ENCODE measurements around the gene PCLAF. TPM values are rescaled to one million over a fixed set of nuclear protein-coding genes. Genes with fewer than 3 reads are reported as not detected.
A peak's percentile ranks its signal among the peaks of the same experiment; 100 is the strongest.
"Not testable (repeated sequence)": the region's sequence is repeated elsewhere in the genome, so short reads cannot be mapped to it uniquely, and the experiment has no call there.

The PCLAF gene
- total RNA-seq, 1 donor from 2014 or later = not detected

DNA sequence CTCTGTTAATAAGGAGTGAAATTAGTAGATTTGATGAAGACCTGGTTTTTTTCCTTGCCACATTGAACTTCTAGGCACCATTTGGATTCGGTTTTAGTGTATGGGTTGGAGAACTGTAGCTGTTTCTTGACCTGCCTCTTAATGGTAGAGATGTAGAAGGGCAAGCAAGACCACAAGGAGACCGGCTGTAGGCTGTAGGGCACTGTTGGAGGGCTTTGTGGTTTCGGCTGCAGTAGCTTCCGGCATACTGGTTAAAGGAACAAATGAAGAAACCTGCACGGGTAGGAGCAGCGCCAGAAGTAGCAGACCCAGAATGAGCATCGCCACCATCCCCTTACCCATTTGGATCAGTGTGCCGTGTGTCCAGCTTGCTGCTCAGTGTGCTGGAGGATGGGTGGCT is 7.9 kb downstream of the PCLAF start:
- ATAC-seq = no peak
- intact Hi-C loops (cut with DNase I) = no loop called here
- no peak for DNase-seq (ENCODE audit: low spot score)

- intact Hi-C loops (cut with DNase I); ATAC-seq; DNase-seq (ENCODE audit: low spot score): not testable (repeated sequence)
Observed at GRCh38 chr15:64371383-64371782, 9.9 kb downstream of the PCLAF start.

- DNase-seq (ENCODE audit: low spot score) = no peak
- no peak for ATAC-seq
- intact Hi-C loops (cut with DNase I) = no loop called here
Observed at GRCh38 chr15:64369078-64369607, 12.1 kb downstream of the PCLAF start.

DNA sequence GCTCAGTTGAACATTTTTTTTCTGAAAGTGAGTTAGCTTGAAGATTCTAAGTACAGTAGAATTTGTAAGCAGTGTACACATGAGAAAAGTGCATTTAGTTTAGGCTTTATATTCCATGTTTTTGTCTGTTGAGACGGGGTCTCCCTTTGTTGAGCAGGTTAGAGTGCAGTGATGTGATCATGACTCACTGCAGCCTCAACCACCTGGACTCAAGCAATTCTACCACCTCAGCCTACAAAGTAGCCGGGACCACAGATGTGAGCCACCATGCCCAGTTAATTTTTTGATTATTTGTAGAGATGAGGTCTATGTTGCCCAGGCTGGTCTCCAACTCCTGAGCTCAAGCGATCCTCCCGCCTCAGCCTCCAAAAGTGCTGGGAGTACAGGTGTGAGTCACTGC is 20.0 kb downstream of the PCLAF start:
- intact Hi-C loops (cut with DNase I) = no loop called here
- ATAC-seq = no peak
- DNase-seq (ENCODE audit: low spot score) = no peak

GRCh38 chr15:64356710-64357040 is 24.6 kb downstream of the PCLAF start:
- intact Hi-C loops (cut with DNase I) = no loop called here
- no peak for ATAC-seq
- no peak for DNase-seq (ENCODE audit: low spot score)

DNA sequence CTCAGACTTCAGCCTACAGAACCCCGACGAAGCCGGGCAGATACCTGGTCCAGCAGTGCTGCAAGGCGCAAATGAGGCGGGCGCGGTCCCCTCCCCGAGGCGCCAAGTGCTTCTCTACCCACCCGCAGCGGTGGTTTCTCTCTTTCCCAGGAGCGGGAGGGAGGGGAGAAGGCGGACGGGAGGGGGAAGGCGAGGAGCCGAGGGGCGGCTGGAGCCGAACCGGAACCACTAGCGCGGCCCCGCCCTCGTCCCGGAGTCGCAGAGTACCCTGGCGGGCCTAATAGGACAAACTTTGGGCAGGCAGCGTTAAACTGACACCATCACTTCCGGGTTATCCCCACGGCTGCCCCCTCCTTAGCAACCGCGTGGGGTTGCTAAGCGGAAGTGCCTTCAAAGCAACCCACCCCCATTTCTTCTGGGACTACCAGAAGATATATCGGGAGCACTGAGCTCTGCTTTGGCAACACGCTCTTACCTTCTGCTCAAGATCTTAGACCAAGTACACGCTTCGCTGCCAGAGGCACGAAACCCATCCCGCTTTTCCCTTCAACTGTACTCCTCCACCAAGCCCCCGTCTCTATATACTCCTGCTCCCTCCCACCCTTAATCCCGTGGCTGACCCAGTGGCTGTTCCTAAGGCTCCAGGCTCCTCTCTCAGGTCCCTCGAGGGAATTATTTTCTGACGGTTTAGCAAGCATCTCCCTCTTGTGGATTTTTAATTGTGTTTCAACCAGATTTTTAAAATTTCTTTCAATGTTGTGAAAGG is 25.1 kb downstream of the PCLAF start, which contains the start of gene CSNK1G1:
TSS of gene CSNK1G1 (minus strand) at position 230 of the 766 bp plus-strand sequence. CDS start 55,674 bp downstream, outside the sequence.
- intact Hi-C loops (cut with DNase I) = no loop called here
- DNase-seq (ENCODE audit: low spot score) (peak; percentile 96), ATAC-seq (peak; percentile 100)

DNA sequence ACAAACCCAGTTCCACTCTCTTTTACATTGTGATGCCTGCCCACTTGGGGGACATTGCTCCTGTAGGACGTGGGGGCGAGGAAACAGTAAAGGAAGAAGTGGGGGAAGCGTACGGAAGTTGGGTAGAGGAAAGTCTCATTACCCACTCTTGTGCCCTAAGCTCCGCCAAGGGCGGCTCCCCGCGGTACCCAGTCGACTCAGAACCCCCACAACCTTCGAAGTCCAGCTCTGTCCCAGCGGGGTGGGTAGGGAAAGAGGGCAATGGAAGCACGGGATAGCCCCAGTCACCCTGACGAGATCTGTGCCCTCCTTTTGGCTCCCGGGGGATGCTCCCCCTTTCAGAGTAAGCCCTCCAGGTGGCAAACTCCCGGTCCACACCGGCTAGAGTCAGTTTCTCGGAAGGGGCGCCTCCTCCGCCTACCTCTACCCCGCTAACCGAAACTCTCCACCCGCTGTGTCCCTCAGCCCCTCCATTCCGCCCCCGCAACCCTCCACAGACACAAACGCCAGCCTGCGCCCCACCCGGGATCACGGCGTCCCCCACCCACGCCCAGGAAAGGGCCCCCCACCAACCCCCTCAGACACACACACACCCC is 25.8 kb downstream of the PCLAF start:
- DNase-seq (ENCODE audit: low spot score) (no peak), ATAC-seq (peak; percentile 37)
- intact Hi-C loops (cut with DNase I) = no loop called here

- DNase-seq (ENCODE audit: low spot score) (no peak), ATAC-seq (no peak)
- intact Hi-C loops (cut with DNase I) = no loop called here
Observed at GRCh38 chr15:64354688-64355344, 26.4 kb downstream of the PCLAF start.

DNA sequence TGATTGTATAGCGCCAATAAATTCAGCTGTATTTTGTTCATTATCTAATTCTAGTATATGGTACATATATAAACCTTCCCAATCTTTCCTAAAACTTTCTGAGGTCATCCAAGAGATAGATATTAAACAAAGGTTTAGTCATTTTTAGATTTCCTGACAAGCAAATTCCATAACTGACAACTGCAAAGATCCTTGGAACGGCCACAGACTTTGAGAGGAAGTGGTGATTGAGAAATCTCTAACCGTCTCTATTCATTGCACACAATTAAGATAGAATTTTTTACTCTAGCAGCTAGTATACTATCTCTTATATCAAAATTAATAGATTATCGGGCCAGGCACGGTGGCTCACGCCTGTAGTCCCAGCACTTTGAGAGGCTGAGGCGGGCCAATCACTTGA is 30.0 kb downstream of the PCLAF start:
- intact Hi-C loops (cut with DNase I) = no loop called here
- DNase-seq (ENCODE audit: low spot score) = no peak
- no peak for ATAC-seq

GRCh38 chr15:64349375-64349774 is 31.9 kb downstream of the PCLAF start:
- no peak for DNase-seq (ENCODE audit: low spot score)
- no peak for ATAC-seq
- intact Hi-C loops (cut with DNase I) = no loop called here

DNA sequence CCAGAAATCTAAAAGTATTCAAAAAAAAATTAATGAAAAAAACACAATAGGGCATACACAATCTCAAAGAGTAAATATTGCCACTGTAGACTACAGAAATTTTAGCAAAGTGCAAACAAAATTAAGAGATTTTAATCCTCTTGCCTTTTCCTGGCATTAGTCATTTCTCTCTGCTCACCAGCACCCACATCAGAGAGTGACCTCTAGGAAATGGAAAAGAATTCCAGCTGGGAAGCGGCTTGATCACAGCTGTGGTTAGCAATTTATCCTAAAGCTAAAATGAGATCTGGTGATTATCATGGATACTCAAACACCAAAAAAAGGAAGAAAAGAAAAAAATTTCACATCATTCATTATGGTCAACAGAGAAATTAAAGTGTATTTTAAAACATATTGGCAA is 32.8 kb downstream of the PCLAF start:
- no peak for ATAC-seq

DNA sequence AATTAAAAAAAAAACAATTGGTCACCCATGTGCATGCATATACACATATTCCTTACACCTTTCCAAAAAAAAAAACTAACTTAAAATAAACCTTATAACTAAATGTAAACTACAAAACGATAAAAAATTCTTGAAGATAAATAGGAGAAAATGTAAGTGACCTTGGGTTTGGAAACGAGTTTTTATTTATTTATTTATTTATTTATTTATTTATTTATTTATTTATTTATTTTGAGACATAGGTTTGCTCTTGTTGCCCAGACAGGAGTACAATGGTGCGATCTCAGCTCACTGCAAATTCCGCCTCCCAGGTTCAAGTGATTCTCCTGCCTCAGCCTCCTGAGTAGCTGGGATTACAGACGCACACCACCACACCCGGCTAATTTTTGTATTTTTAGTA is 35.0 kb downstream of the PCLAF start:
- intact Hi-C loops (cut with DNase I); ATAC-seq; DNase-seq (ENCODE audit: low spot score): not testable (repeated sequence)

More for the DNA sequence above, 32.8 kb downstream of the PCLAF start:
- DNase-seq (ENCODE audit: low spot score) = no peak
- intact Hi-C loops (cut with DNase I) = no loop called here

- intact Hi-C loops (cut with DNase I) = no loop called here
- no peak for DNase-seq (ENCODE audit: low spot score)
- no peak for ATAC-seq
Observed at GRCh38 chr15:64344651-64345294, 36.5 kb downstream of the PCLAF start.

- intact Hi-C loops (cut with DNase I) = no loop called here
- ATAC-seq = no peak
- DNase-seq (ENCODE audit: low spot score) = no peak
Observed at GRCh38 chr15:64343841-64344240, 37.4 kb downstream of the PCLAF start.

DNA sequence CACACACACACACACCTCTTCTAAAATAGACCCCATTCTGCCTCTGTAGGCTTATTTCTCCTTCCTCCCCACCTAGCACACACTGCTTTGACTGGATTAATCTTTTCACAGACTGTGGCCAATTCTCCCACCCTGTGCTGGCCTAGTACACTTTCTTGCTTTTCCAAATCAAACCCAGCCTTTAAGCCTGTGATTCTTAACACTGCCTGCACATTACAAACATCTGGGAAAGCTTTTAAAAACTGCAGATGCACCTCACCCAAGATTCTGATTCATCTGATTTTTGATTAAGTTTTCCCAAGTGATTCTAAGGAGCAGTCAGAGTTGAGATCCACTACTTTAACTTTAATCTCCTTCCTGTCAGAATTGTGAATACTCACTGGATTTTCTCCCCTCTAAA is 38.0 kb downstream of the PCLAF start:
- DNase-seq (ENCODE audit: low spot score) (no peak), ATAC-seq (peak; percentile 67)
- intact Hi-C loops (cut with DNase I) = no loop called here

- DNase-seq (ENCODE audit: low spot score) = no peak
- ATAC-seq = no peak
- intact Hi-C loops (cut with DNase I) = no loop called here
Observed at GRCh38 chr15:64341961-64342360, 39.3 kb downstream of the PCLAF start.

DNA sequence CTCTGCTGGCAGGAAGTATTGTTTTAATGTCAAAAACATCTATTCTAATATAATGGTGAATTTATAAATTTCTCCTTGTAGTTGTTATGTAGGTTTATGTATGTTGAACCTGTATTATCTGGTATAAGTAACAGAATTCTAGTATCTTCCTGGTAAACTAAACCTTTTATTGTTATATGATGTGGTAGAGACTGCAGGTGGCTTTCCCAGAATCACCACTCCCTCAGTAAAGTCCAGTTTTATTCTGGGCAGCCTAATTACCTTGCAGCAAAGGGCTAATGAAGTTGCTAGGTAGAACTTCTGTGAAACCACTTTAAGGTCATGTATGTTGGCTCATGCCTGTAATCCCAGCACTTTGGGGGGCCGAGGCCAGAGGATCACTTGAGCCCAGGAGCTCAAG is 40.9 kb downstream of the PCLAF start:
- DNase-seq (ENCODE audit: low spot score) (no peak), ATAC-seq (no peak)
- intact Hi-C loops (cut with DNase I) = no loop called here

GRCh38 chr15:64337761-64338160 is 43.5 kb downstream of the PCLAF start:
- intact Hi-C loops (cut with DNase I) = no loop called here
- no peak for DNase-seq (ENCODE audit: low spot score)
- no peak for ATAC-seq

Data from sciatic nerve (tissue), 2 donors.